K562 (cell line): ENCODE data around the gene LAPTM5. TPM values are rescaled to one million over a fixed set of nuclear protein-coding genes. Genes with fewer than 3 reads are reported as not detected.

Experiments used
- NR1H2 ChIP-seq: sonication (generic); formaldehyde crosslinking; IDR thresholded peaks from 2 replicates; pipeline ENCODE4 v1.4.0; 2020; ENCODE audit warnings: mild to moderate bottlenecking, missing genetic modification reagents
- SIX5 ChIP-seq, 2 experiments: IDR thresholded peaks; 2 replicates each; pipeline ENCODE4 v1.6.1; 2011; ENCODE audit warnings: low read length in 2 of 2, borderline replicate concordance in 1 of 2, low read depth in 1 of 2, mild to moderate bottlenecking in 1 of 2, moderate library complexity in 1 of 2; ENCODE audit not compliant: insufficient read depth in 1 of 2
- SNRNP70 ChIP-seq: fragments of 200-400 bp; formaldehyde crosslinking; optimal IDR thresholded peaks from 2 replicates; pipeline ENCODE3; 2017; ENCODE audit warnings: low read depth, low read length
- SP1 ChIP-seq: sonication (generic); formaldehyde crosslinking; IDR thresholded peaks from 2 replicates; pipeline ENCODE4 v1.8.1; 2022; ENCODE audit warnings: mild to moderate bottlenecking, missing genetic modification reagents
- TARDBP ChIP-seq: fragments of 450-650 bp; IDR thresholded peaks from 2 replicates; pipeline ENCODE4 v1.6.1; 2016
- TCF7 ChIP-seq: sonication (generic); IDR thresholded peaks from 2 replicates; pipeline ENCODE4 v1.6.1; 2016; ENCODE audit warnings: antibody characterized with exemption, borderline replicate concordance
- WHSC1 ChIP-seq: IDR thresholded peaks from one replicate; pipeline ENCODE4 v1.6.1; 2012; ENCODE audit warnings: low read length, control low read depth, inconsistent platforms
- ZNF12 ChIP-seq: sonication (generic); formaldehyde crosslinking; IDR thresholded peaks from 2 replicates; pipeline ENCODE4 v1.4.0; 2020; ENCODE audit warnings: mild to moderate bottlenecking, missing genetic modification reagents
- ZNF134 ChIP-seq: fragments of 250-450 bp; sonication (Bioruptor Pico); conservative IDR thresholded peaks from 2 replicates; pipeline ENCODE4 v1.4.0; 2020
- ZNF175 ChIP-seq: fragments of 200-800 bp; sonication (Bioruptor generic); IDR thresholded peaks from 2 replicates; pipeline ENCODE4 v1.6.1; 2016; ENCODE audit warnings: low read depth, mild to moderate bottlenecking, missing genetic modification characterization, missing compliant biosample characterization
- ZNF23 ChIP-seq: fragments of 250-450 bp; sonication (Bioruptor Pico); IDR thresholded peaks from 2 replicates; pipeline ENCODE4 v1.4.0; 2020; ENCODE audit warnings: mild to moderate bottlenecking
- ZNF79 ChIP-seq: fragments of 250-450 bp; sonication (Bioruptor Pico); IDR thresholded peaks from 2 replicates; pipeline ENCODE4 v1.4.0; 2020; ENCODE audit warnings: low read depth, mild to moderate bottlenecking, moderate library complexity
- polyA plus RNA-seq, 8 experiments: library from polyadenylated mRNA; depleted of rRNA in 4 of 8; stranded (reverse) in 5 of 8; unstranded in 3 of 8; fragments of >200 nt; fragmentation: Nextera tagmentation in 2 of 8; fragmentation: Illumina TruSeq in 1 of 8; extraction: Ambion mirVana in 2 of 8; extraction: Trizol in 1 of 8; gene quantifications; 2 replicates each; pipeline versions ENCODE4 v1.2.1 to v1.2.3, GENCODE V29; 2011 to 2014; ENCODE audit warnings: inconsistent platforms in 1 of 8, missing spikeins in 1 of 8
- total RNA-seq, 7 experiments: library from RNA; depleted of rRNA in 6 of 7; stranded (reverse); fragments of >200 nt in 6 of 7; fragmentation: Illumina TruSeq in 2 of 7; extraction: Trizol in 2 of 7; gene quantifications; 2 replicates each; pipeline versions ENCODE4 v1.2.1 to v1.2.3, GENCODE V29; 2011 to 2021; ENCODE audit warnings: low replicate concordance in 1 of 7
- TF ChIP-seq, protein P1 (sequence below): fragments of 250-450 bp; sonication (Bioruptor Pico); IDR thresholded peaks from 2 replicates; pipeline ENCODE4 v1.8.0; 2021; ENCODE audit warnings: moderate library complexity, mild to moderate bottlenecking, inconsistent platforms
- TF ChIP-seq, protein P2 (sequence below), 2 experiments: fragments of 150-350 bp in 1 of 2; IDR thresholded peaks; 2 replicates each; pipeline ENCODE4 v1.6.1; 2012 to 2016; ENCODE audit warnings: low read depth in 2 of 2, low read length in 2 of 2, mild to moderate bottlenecking in 1 of 2, moderate library complexity in 1 of 2
- TF ChIP-seq, protein P3 (sequence below): sonication (generic); formaldehyde crosslinking; IDR thresholded peaks from 2 replicates; pipeline ENCODE4 v1.8.1; 2023; ENCODE audit warnings: mild to moderate bottlenecking, missing genetic modification reagents
- TF ChIP-seq, protein P4 (sequence below): fragments of 450-650 bp; formaldehyde crosslinking; IDR thresholded peaks from 2 replicates; pipeline ENCODE4 v1.4.0; 2022; ENCODE audit warnings: mild to moderate bottlenecking, moderate library complexity
- TF ChIP-seq, protein P5 (sequence below): fragments of 450-650 bp; IDR thresholded peaks from 2 replicates; pipeline ENCODE4 v1.6.1; 2016; ENCODE audit warnings: antibody characterized with exemption

Gene LAPTM5
- total and polyA plus RNA-seq, 9 of the 15 experiments (the other 6 are each of a cell fraction or from before 2014, with no cell fraction given) = 2.4 to 47.3 (median 20.3) TPM

DNA sequence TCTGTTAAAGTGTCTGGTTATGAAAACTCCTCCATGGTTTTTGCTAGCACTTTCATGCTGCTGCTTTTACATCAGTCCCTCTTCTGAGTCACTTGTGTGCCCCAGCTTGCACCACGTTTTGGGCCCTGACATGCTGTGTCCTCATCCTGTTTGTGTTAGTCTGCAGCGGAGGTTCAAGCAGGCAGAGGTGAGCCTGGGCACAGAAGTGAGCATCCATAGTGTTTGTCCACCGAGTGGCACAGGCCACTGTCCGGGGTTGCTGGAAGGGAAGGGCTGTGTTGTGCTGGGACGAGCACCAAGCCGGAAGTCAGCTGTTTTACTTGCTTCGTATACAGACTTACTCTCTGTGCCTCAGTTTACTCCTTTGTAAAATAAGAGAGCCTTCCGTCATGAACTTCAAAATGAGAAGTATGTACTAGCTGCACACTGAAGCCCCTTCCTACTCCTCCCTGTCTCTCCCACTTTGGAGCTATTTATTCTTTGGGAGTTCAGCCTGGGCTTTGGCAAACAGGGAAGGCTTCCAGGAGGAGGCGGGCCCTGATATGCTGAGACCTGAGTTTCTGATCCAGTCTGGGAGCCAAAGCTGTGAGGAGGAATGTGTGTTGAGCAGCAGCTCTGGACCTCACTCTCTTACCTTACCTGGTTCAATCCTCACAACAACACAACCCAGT, 10.7 kb upstream of the LAPTM5 start (continued):
- no peak for TF ChIP-seq SIX5 (IDR thresholded peaks at IDR 0.05; ENCODE audit: borderline replicate concordance in 1 of 2, insufficient read depth in 1 of 2, low read depth in 1 of 2, low read length in 2 of 2)
- no peak for TF ChIP-seq SNRNP70
- no peak for TF ChIP-seq ZNF23 (CRISPR knock-in tag)
- TF ChIP-seq, protein P1, sequence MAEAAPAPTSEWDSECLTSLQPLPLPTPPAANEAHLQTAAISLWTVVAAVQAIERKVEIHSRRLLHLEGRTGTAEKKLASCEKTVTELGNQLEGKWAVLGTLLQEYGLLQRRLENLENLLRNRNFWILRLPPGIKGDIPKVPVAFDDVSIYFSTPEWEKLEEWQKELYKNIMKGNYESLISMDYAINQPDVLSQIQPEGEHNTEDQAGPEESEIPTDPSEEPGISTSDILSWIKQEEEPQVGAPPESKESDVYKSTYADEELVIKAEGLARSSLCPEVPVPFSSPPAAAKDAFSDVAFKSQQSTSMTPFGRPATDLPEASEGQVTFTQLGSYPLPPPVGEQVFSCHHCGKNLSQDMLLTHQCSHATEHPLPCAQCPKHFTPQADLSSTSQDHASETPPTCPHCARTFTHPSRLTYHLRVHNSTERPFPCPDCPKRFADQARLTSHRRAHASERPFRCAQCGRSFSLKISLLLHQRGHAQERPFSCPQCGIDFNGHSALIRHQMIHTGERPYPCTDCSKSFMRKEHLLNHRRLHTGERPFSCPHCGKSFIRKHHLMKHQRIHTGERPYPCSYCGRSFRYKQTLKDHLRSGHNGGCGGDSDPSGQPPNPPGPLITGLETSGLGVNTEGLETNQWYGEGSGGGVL (CRISPR knock-in tag) = no peak
- TF ChIP-seq, protein P2, sequence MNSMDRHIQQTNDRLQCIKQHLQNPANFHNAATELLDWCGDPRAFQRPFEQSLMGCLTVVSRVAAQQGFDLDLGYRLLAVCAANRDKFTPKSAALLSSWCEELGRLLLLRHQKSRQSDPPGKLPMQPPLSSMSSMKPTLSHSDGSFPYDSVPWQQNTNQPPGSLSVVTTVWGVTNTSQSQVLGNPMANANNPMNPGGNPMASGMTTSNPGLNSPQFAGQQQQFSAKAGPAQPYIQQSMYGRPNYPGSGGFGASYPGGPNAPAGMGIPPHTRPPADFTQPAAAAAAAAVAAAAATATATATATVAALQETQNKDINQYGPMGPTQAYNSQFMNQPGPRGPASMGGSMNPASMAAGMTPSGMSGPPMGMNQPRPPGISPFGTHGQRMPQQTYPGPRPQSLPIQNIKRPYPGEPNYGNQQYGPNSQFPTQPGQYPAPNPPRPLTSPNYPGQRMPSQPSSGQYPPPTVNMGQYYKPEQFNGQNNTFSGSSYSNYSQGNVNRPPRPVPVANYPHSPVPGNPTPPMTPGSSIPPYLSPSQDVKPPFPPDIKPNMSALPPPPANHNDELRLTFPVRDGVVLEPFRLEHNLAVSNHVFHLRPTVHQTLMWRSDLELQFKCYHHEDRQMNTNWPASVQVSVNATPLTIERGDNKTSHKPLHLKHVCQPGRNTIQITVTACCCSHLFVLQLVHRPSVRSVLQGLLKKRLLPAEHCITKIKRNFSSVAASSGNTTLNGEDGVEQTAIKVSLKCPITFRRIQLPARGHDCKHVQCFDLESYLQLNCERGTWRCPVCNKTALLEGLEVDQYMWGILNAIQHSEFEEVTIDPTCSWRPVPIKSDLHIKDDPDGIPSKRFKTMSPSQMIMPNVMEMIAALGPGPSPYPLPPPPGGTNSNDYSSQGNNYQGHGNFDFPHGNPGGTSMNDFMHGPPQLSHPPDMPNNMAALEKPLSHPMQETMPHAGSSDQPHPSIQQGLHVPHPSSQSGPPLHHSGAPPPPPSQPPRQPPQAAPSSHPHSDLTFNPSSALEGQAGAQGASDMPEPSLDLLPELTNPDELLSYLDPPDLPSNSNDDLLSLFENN (IDR thresholded peaks at IDR 0.05; ENCODE audit: low read depth in 2 of 2, low read length in 2 of 2) = no peak
- TF ChIP-seq ZNF79 = peak; percentile 56; the same call in 1 of the 2 replicates
- TF ChIP-seq NR1H2 (CRISPR knock-in tag) = 0 out of 2 replicates have a peak, but pooled peaks have one; percentile 87
- no peak; the same call in 1 of the 2 replicates for TF ChIP-seq ZNF12 (CRISPR knock-in tag)
- TF ChIP-seq, protein P3, sequence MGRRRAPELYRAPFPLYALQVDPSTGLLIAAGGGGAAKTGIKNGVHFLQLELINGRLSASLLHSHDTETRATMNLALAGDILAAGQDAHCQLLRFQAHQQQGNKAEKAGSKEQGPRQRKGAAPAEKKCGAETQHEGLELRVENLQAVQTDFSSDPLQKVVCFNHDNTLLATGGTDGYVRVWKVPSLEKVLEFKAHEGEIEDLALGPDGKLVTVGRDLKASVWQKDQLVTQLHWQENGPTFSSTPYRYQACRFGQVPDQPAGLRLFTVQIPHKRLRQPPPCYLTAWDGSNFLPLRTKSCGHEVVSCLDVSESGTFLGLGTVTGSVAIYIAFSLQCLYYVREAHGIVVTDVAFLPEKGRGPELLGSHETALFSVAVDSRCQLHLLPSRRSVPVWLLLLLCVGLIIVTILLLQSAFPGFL = no peak
- TF ChIP-seq, protein P4, sequence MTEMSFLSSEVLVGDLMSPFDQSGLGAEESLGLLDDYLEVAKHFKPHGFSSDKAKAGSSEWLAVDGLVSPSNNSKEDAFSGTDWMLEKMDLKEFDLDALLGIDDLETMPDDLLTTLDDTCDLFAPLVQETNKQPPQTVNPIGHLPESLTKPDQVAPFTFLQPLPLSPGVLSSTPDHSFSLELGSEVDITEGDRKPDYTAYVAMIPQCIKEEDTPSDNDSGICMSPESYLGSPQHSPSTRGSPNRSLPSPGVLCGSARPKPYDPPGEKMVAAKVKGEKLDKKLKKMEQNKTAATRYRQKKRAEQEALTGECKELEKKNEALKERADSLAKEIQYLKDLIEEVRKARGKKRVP = peak; percentile 73
- no peak for TF ChIP-seq ZNF134 (CRISPR knock-in tag)
- no peak for TF ChIP-seq TARDBP
- TF ChIP-seq, protein P5, sequence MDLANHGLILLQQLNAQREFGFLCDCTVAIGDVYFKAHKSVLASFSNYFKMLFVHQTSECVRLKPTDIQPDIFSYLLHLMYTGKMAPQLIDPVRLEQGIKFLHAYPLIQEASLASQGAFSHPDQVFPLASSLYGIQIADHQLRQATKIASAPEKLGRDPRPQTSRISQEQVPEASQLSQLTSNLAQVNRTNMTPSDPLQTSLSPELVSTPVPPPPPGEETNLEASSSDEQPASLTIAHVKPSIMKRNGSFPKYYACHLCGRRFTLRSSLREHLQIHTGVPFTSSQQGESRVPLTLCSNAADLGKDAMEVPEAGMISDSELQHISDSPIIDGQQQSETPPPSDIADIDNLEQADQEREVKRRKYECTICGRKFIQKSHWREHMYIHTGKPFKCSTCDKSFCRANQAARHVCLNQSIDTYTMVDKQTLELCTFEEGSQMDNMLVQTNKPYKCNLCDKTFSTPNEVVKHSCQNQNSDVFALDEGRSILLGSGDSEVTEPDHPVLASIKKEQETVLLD = no peak
- no peak for TF ChIP-seq ZNF175 (CRISPR knock-in tag)
- TF ChIP-seq TCF7 = no peak
- TF ChIP-seq SP1 (CRISPR knock-in tag) = no peak
- TF ChIP-seq WHSC1 = peak; percentile 86
